ENCODE data around the gene CTIF.

DNA sequence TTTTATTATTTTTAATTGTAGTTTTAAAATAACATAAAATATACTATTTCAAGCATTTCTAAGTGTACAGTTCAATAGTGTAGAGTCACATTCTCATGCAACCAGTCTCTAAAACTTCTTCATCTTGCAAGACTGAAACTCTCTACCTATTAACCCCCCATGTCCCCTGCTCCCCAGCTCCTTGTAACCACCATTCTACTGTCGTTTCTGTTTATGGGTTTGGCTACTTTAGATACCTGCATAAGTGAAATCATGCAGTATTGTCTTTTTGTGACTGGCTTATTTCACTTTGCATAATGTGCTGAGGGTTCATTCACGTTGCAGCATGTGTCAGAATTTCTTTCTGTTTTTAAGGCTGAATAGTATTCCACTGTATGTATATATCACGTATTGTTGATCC is 272.6 kb downstream of the CTIF start:
- no peak for TF ChIP-seq EZH2 (IDR thresholded peaks at IDR 0.05; ENCODE audit: low read length, missing control alignments)
- TF ChIP-seq, protein P1, sequence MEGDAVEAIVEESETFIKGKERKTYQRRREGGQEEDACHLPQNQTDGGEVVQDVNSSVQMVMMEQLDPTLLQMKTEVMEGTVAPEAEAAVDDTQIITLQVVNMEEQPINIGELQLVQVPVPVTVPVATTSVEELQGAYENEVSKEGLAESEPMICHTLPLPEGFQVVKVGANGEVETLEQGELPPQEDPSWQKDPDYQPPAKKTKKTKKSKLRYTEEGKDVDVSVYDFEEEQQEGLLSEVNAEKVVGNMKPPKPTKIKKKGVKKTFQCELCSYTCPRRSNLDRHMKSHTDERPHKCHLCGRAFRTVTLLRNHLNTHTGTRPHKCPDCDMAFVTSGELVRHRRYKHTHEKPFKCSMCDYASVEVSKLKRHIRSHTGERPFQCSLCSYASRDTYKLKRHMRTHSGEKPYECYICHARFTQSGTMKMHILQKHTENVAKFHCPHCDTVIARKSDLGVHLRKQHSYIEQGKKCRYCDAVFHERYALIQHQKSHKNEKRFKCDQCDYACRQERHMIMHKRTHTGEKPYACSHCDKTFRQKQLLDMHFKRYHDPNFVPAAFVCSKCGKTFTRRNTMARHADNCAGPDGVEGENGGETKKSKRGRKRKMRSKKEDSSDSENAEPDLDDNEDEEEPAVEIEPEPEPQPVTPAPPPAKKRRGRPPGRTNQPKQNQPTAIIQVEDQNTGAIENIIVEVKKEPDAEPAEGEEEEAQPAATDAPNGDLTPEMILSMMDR (conservative IDR thresholded peaks at IDR 0.05 in 1 of 2, IDR thresholded peaks at IDR 0.05 in 1 of 2; ENCODE audit: low read depth in 1 of 2, low read length in 2 of 2) = no peak
